HG03457 (cell line): ENCODE results near the gene PYDC1.
"Not testable (repeated sequence)": the region's sequence is repeated elsewhere in the genome, so short reads cannot be mapped to it uniquely, and the experiment has no call there.

Experiments used
- ATAC-seq: cut with Tn5 transposase; IDR thresholded peaks from one replicate; pipeline ENCODE4 v1.9.1; 2021; ENCODE audit warnings: moderate number of reproducible peaks; ENCODE audit not compliant: unreplicated experiment

The PYDC1 gene

GRCh38 chr16:31196324-31197088 lies 20.4 kb downstream of the PYDC1 start:
- ATAC-seq = no peak

GRCh38 chr16:31195861-31196260 lies 21.1 kb downstream of the PYDC1 start:
- not testable (repeated sequence) for ATAC-seq

GRCh38 chr16:31194898-31195297 lies 22.0 kb downstream of the PYDC1 start:
- ATAC-seq = no peak

- ATAC-seq = no peak
These were observed 23.1 kb downstream of the PYDC1 start for GRCh38 chr16:31193874-31194273.

- no peak for ATAC-seq
These were observed 23.9 kb downstream of the PYDC1 start for GRCh38 chr16:31192856-31193642.

GRCh38 chr16:31191697-31192428 lies 25.1 kb downstream of the PYDC1 start:
- no peak for ATAC-seq

- no peak for ATAC-seq
These were observed 26.0 kb downstream of the PYDC1 start for GRCh38 chr16:31190818-31191444.

- no peak for ATAC-seq
These were observed 26.9 kb downstream of the PYDC1 start for GRCh38 chr16:31190061-31190460.

GRCh38 chr16:31189412-31189778 lies 27.5 kb downstream of the PYDC1 start:
- no peak for ATAC-seq

GRCh38 chr16:31188450-31189411 lies 28.2 kb downstream of the PYDC1 start:
- no peak for ATAC-seq

- no peak for ATAC-seq
These were observed 29.1 kb downstream of the PYDC1 start for GRCh38 chr16:31187808-31188189.

- ATAC-seq = no peak
These were observed 29.8 kb downstream of the PYDC1 start for GRCh38 chr16:31186930-31187807.

- ATAC-seq = no peak
These were observed 30.8 kb downstream of the PYDC1 start for GRCh38 chr16:31186176-31186575.

- no peak for ATAC-seq
These were observed 31.6 kb downstream of the PYDC1 start for GRCh38 chr16:31185339-31185738.

- ATAC-seq = no peak
These were observed 32.0 kb downstream of the PYDC1 start for GRCh38 chr16:31184888-31185287.

- no peak for ATAC-seq
These were observed 33.2 kb downstream of the PYDC1 start for GRCh38 chr16:31183432-31184428.

GRCh38 chr16:31182391-31182790 lies 34.5 kb downstream of the PYDC1 start:
- ATAC-seq = no peak
